ENCODE measurements around the gene RAPGEF4. TPM values are rescaled to one million over a fixed set of nuclear protein-coding genes. Genes with fewer than 3 reads are reported as not detected.

Gene RAPGEF4
- total RNA-seq, 1 experiment from 2014 or later, result 1.4 TPM

DNA sequence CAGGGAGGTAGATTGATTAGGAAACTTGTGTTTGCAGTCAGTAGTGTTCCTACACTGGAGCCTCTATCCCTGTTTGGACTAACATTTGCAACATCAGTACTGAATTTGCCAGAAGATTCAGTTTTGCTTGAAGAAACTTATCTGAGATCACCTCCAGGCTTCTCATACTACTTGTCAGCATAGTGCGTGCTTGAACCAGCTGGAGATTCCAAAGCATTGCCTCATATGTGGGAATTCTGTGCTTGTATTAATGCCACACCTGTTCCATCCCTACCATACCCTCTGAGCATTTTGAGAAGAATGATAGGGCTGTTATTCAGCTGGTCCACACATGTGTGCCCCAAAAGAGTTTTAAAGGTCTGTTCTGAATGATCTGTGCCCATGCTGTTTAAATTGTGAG lies 148.7 kb downstream of the RAPGEF4 start:
- H3K9me3 ChIP-seq (ENCODE audit: control insufficient read depth, low read depth, low read length), result no peaks in the 10 kb centered on the region
- H4K20me1 ChIP-seq (ENCODE audit: control insufficient read depth, insufficient read depth, insufficient read length), result no peaks in the 10 kb centered on the region
- no peak overlapping the region for H4K91ac ChIP-seq (ENCODE audit: insufficient read length, low read depth, low read length)
- H3K27ac ChIP-seq (ENCODE audit: insufficient read length, low read depth, low read length), result no peak overlapping the region
- H3K4me2 ChIP-seq (ENCODE audit: insufficient read depth, insufficient read length, low read length), result no peak overlapping the region
- peaks cover 0 to 3% of the 10 kb centered on the region in 2 experiments; a peak in 1 of 4 replicates for H3K4me1 Mint-ChIP-seq
- H3T11ph ChIP-seq (ENCODE audit: low read length), result no peak overlapping the region
- H3K4ac ChIP-seq (ENCODE audit: low read depth, low read length), result no peak overlapping the region
- no peak overlapping the region for H3K23ac ChIP-seq (ENCODE audit: insufficient read length, low read depth, low read length)
- no peaks in the 10 kb centered on the region for H3K36me3 Mint-ChIP-seq (ENCODE audit: insufficient read depth in 1 of 3, low read depth in 3 of 3)
- H3K23me2 ChIP-seq (ENCODE audit: insufficient read length, low read depth, low read length, poor library complexity, severe bottlenecking), result no peaks in the 10 kb centered on the region
- H2BK5ac ChIP-seq (ENCODE audit: insufficient read length, low read length), result no peak overlapping the region
- H4K5ac ChIP-seq (ENCODE audit: insufficient read length, low read depth, low read length), result no peak overlapping the region
- H3K79me2 ChIP-seq (ENCODE audit: insufficient read depth, low read length), result no peaks in the 10 kb centered on the region
- H3K4me1 ChIP-seq (ENCODE audit: insufficient read depth, low read length), result no peaks in the 10 kb centered on the region; the same call in 1 of the 2 replicates
- H3K79me1 ChIP-seq (ENCODE audit: insufficient read depth, low read depth, low read length, poor library complexity, severe bottlenecking), result no peaks in the 10 kb centered on the region
- no peak overlapping the region for H2AFZ ChIP-seq (ENCODE audit: low read length)
- no peak overlapping the region for H2BK12ac ChIP-seq (ENCODE audit: insufficient read length, low read depth, low read length)
- TF ChIP-seq, protein P1, sequence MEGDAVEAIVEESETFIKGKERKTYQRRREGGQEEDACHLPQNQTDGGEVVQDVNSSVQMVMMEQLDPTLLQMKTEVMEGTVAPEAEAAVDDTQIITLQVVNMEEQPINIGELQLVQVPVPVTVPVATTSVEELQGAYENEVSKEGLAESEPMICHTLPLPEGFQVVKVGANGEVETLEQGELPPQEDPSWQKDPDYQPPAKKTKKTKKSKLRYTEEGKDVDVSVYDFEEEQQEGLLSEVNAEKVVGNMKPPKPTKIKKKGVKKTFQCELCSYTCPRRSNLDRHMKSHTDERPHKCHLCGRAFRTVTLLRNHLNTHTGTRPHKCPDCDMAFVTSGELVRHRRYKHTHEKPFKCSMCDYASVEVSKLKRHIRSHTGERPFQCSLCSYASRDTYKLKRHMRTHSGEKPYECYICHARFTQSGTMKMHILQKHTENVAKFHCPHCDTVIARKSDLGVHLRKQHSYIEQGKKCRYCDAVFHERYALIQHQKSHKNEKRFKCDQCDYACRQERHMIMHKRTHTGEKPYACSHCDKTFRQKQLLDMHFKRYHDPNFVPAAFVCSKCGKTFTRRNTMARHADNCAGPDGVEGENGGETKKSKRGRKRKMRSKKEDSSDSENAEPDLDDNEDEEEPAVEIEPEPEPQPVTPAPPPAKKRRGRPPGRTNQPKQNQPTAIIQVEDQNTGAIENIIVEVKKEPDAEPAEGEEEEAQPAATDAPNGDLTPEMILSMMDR (conservative IDR thresholded peaks at IDR 0.05), result no peak
- H3K27ac Mint-ChIP-seq, result no peak overlapping the region
- no peak overlapping the region for H2BK20ac ChIP-seq (ENCODE audit: low read depth, low read length, poor library complexity, severe bottlenecking)
- no peak overlapping the region for H2AK5ac ChIP-seq (ENCODE audit: insufficient read length, low read length)
- H3K27me3 Mint-ChIP-seq (ENCODE audit: low read depth), result no peaks in the 10 kb centered on the region; the same call in none of the 2 replicates
- no CpG with 5 or more reads among the region's 1 CpG for WGBS (ENCODE audit: extremely low coverage, insufficient read length, low lambda C conversion rate)
- no peak overlapping the region for H3K18ac ChIP-seq (ENCODE audit: insufficient read length, low read depth, low read length)
- H3K56ac ChIP-seq (ENCODE audit: insufficient read length, low read depth, low read length), result no peak overlapping the region
- no peak overlapping the region for H2BK120ac ChIP-seq (ENCODE audit: low read depth, low read length, poor library complexity, severe bottlenecking)
- DNase-seq, result no peak
- H3K9ac ChIP-seq (ENCODE audit: extremely low read depth, insufficient read length, low read length), result no peak overlapping the region
- no peak overlapping the region for H2BK15ac ChIP-seq (ENCODE audit: low read depth, low read length)
- H3K9me3 Mint-ChIP-seq, result no peaks in the 10 kb centered on the region
- no peak overlapping the region for H3K4me3 Mint-ChIP-seq
- H4K8ac ChIP-seq (replicated peaks; ENCODE audit: insufficient read length, low read depth, low read length), result no peak overlapping the region
- no peaks in the 10 kb centered on the region for H3K27me3 ChIP-seq (ENCODE audit: insufficient read depth, low read length)
- no peak overlapping the region for H3K14ac ChIP-seq (ENCODE audit: insufficient read depth, low read length)
